Cardiac fibroblast (primary cell): ENCODE data around the gene PARD6G.

Experiments
- DNase-seq, 2 donors: peaks; one replicate each; pipeline versions ENCODE4 v3.0.0 to v3.0.0-alpha.2; 2010; ENCODE audit warnings: low read depth in 2 of 2
- H3K4me3 ChIP-seq, 2 donors: replicated peaks in 1 of 2; 1 replicate in 1 of 2; 2 replicates in 1 of 2; pipeline ENCODE4 v1.5.1; 2011; ENCODE audit warnings: low read depth in 2 of 2, low read length in 2 of 2, mild to moderate bottlenecking in 2 of 2, moderate library complexity in 1 of 2
- CTCF ChIP-seq: IDR thresholded peaks from one replicate; pipeline ENCODE4 v1.5.1; 2011; ENCODE audit warnings: low read depth, mild to moderate bottlenecking, low read length, inconsistent platforms

PARD6G gene

GRCh38 chr18:80232030-80232429 is 15.3 kb downstream of the PARD6G start:
- H3K4me3 ChIP-seq, result no peak overlapping the region
- TF ChIP-seq CTCF, result no peak
- DNase-seq, result no peak

- no peak for DNase-seq
- TF ChIP-seq CTCF, result no peak
- H3K4me3 ChIP-seq, result no peak overlapping the region
Measured at GRCh38 chr18:80231616-80232015, 15.7 kb downstream of the PARD6G start.

DNA sequence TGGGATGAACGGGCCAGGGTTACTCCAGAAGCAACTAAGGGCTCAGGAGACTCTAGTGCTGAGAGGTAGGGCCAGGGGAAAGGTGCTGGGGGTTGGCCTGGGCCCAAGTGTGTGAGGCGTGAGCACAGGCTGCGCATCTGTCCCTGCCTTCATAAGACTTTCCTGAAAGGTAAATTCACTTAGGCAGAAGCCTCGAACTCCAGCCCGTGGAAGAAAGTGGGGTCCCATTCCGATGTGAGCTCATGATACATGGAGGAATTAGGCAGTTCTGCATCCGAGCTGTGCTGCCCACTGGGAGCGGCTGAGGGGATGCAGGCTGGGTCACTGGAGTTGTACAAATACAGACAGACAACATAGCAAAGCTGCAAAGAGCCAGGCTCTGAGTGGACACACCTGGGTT is 16.2 kb downstream of the PARD6G start:
- no peak overlapping the region for H3K4me3 ChIP-seq
- no peak for TF ChIP-seq CTCF
- no peak for DNase-seq

DNA sequence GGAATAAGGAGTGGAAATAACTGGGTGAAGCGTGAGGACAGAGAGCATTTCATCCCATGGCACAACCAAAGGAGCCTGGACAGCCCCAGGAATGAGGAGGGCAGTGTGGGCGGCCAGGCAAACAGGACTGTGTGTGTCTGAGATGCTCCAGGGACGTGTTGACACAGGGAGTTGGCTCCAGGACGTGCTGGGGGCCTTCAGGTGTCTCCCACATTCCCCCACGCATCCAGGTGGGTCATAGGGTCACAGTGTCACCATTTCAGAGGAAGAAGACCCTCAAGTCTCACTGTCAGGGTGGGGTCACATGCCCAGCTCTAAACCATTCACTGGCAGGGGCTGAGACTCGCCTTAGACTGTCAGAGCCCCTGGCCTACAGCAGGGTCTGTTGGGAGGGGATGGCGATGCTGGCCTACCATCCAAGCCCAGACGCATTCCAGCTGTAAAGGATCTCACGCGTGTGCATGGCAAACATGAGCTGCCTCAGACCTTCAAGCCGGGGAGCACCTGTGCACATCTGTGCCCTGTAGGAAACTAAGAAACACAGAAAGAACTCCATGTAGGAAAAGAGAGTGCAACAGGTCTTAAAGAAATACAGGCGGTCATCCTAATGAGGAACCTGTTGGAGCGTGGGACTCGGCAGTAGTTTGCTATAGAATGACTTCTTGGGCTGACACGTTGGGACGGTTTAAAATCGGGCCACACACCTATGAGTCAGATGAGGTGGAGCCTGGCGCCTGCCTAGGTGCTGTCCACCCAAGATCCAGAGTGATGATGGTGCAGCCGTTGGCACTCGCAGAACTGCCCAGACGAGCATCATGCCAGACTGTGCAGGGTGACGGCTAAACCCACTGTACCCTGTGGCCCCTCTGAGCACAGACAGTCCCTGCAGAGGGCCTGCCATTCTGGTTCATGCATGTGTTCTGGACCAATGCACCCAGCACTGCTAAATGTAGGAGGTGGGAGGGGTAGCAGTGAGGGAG is 17.3 kb downstream of the PARD6G start:
- no peak for DNase-seq
- TF ChIP-seq CTCF, result no peak
- H3K4me3 ChIP-seq, result no peak overlapping the region

DNA sequence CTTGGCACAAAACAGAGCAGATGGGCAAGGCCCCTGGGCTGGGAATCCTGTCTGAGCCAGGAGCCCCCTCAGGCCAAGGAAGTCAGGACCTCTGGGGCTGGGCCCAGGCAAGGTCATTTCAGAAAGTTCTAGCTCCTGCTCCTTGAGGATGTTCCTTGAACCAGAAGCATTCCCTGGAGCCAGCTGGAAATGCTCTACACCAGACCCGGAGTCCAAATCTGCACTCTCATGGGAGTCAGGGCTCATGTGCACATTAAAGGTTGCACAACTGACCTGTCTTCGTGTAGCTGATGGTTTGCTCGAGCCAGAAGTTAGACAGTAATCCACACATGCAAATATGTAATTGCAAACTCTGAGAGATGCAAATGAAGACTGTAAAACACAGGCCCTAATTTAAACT is 18.0 kb downstream of the PARD6G start:
- TF ChIP-seq CTCF, result no peak
- peak in 1 of 2 donors; percentile 15 for DNase-seq
- no peak overlapping the region for H3K4me3 ChIP-seq

DNA sequence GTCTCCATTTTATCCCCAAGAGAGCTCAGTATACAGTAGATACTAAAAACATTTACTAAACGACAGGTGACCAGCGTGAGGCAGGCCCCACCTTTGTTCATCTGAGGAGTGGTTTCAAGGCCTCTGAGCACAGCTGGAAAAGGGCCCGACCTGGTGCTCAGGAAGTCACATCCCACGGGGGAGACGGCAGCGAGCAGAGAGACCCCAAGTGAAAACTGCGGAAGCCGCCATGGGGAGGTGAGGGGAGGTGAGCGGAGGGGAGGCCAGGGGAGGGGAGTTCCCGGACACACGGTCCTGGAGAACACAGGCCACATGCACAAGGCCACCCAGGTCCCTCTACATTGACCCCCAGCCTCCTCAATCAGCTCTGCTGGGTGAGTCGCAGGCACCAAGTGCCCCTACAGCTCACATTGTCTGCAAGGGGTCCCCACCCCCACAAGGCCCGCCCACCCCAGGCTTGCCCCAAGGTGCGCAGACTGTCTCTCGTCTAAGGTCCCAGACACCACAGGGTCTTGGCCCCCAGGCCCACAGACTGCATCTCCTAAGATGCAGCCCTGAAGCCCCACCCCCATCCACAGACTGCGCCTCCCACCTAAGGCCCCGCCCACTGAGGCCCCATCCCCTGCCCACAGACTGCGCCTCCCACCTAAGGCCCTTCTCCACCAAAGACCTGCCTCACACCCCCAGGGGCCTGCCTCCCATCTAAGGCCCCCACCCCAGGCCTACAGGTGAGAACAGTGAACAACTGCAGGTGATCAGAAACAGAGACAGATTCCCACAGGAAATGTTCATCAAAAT is 19.1 kb downstream of the PARD6G start:
- DNase-seq, result no peak
- no peak for TF ChIP-seq CTCF
- H3K4me3 ChIP-seq, result no peak overlapping the region
